K562 (cell line): ENCODE measurements around the gene ROR2. TPM values are rescaled to one million over a fixed set of nuclear protein-coding genes. Genes with fewer than 3 reads are reported as not detected.

ENCODE experiments used
- ATAC-seq: fragments of 200-7000 bp; cut with Tn5 transposase; 3 replicates; pipeline ENCODE4 v1.9.1; 2020; ENCODE audit warnings: moderate library complexity
- BruUV-seq: library from RNA; stranded (reverse); fragments of 400-500 nt; replicated peaks from 2 replicates; lab custom pipeline; 2021; lab: Mats Ljungman, UMichigan
- CTCF ChIA-PET: fragments of 300-600 bp; formaldehyde crosslinking; extraction: SDS; loops from one replicate; lab custom pipeline; 2021; ENCODE audit warnings: low intra/inter-chr PET ratio; lab: Yijun Ruan, JAX
- POLR2A ChIA-PET: fragments of 300-600, 350-650 bp; sonication (Branson Sonifier 250); formaldehyde crosslinking; extraction: SDS; loops from one replicate; lab custom pipeline; 2021; ENCODE audit warnings: antibody characterized with exemption, inconsistent platforms; lab: Yijun Ruan, JAX
- DNase-seq, 4 experiments: peaks; one replicate each; pipeline versions ENCODE4 v3.0.0 to v3.0.0-alpha.2; 2011 to 2018; ENCODE audit warnings: low spot score in 3 of 4, mixed read lengths in 3 of 4; ENCODE audit errors: extremely low read depth in 1 of 4
- FAIRE-seq: peaks from 2 replicates; lab custom pipeline; 2011; peaks lifted over from hg19 to GRCh38; lab: Jason Lieb, UNC
- H2AFZ ChIP-seq: 2 replicates; pipeline ENCODE4 v1.6.0; 2011; ENCODE audit warnings: low read depth, low read length, control low read depth, inconsistent platforms
- H3K27ac ChIP-seq: fragments of 200-600 bp; 3 replicates; pipeline ENCODE4 v1.8.0; 2011; ENCODE audit warnings: low read depth, mild to moderate bottlenecking, control low read depth, inconsistent platforms, low read length, moderate library complexity, mixed read lengths; ENCODE audit errors: extremely low read depth
- H3K27me3 ChIP-seq, 2 experiments: fragments of 300-600 bp in 1 of 2; 2 replicates in 1 of 2; 3 replicates in 1 of 2; pipeline versions ENCODE4 v1.6.0 to v1.8.0; 2011; ENCODE audit warnings: inconsistent platforms in 2 of 2, low read length in 2 of 2, mild to moderate bottlenecking in 1 of 2, mixed read lengths in 1 of 2, moderate library complexity in 1 of 2; ENCODE audit not compliant: control insufficient read depth in 2 of 2, insufficient read depth in 2 of 2
- H3K36me3 ChIP-seq: fragments of 300-600 bp; 3 replicates; pipeline ENCODE4 v1.8.0; 2011; ENCODE audit warnings: mild to moderate bottlenecking, low read length, inconsistent platforms; ENCODE audit not compliant: control insufficient read depth, insufficient read depth
- H3K4me1 ChIP-seq, 2 experiments: fragments of 200-600 bp in 1 of 2; replicated peaks in 1 of 2; 2 replicates in 1 of 2; 3 replicates in 1 of 2; pipeline versions ENCODE4 v1.5.1 to v1.8.0; 2011; ENCODE audit warnings: inconsistent platforms in 2 of 2, low read length in 2 of 2, mild to moderate bottlenecking in 1 of 2, mixed read lengths in 1 of 2, moderate library complexity in 1 of 2; ENCODE audit not compliant: control insufficient read depth in 2 of 2, insufficient read depth in 2 of 2
- H3K4me2 ChIP-seq: 2 replicates; pipeline ENCODE4 v1.6.1; 2011; ENCODE audit warnings: low read length, control low read depth, inconsistent platforms, mixed read lengths; ENCODE audit not compliant: insufficient read depth
- H3K4me3 ChIP-seq: fragments of 200-600 bp; sonication (generic), shearing (Covaris generic); 2 replicates; pipeline ENCODE4 v1.5.1; 2016; ENCODE audit warnings: control low read depth, inconsistent platforms
- H3K79me2 ChIP-seq: fragments of 200-600 bp; 3 replicates; pipeline ENCODE4 v1.8.0; 2011; ENCODE audit warnings: low read length, inconsistent platforms; ENCODE audit not compliant: control insufficient read depth, insufficient read depth
- H3K9ac ChIP-seq, 2 experiments: 2 replicates each; pipeline versions ENCODE4 v1.6.0 to v1.6.1; 2011; ENCODE audit warnings: low read depth in 2 of 2, low read length in 2 of 2, control low read depth in 1 of 2, inconsistent platforms in 1 of 2, mild to moderate bottlenecking in 1 of 2, mixed read lengths in 1 of 2; ENCODE audit not compliant: insufficient read depth in 1 of 2
- H3K9me1 ChIP-seq: one replicate; pipeline ENCODE4 v1.6.0; 2011; ENCODE audit warnings: inconsistent platforms, mild to moderate bottlenecking, low read length, moderate library complexity; ENCODE audit not compliant: control insufficient read depth, insufficient read depth
- H3K9me3 ChIP-seq: replicated peaks from 2 replicates; pipeline ENCODE4 v1.5.1; 2011; ENCODE audit warnings: low read depth, low read length, inconsistent platforms; ENCODE audit not compliant: control insufficient read depth, insufficient read depth
- H4K20me1 ChIP-seq: replicated peaks from 2 replicates; pipeline ENCODE4 v1.6.1; 2011; ENCODE audit warnings: low read length, inconsistent platforms, mixed read lengths; ENCODE audit not compliant: control insufficient read depth, insufficient read depth
- CTBP1 ChIP-seq: fragments of 450-650 bp; IDR thresholded peaks from 2 replicates; pipeline ENCODE4 v1.6.1; 2016; ENCODE audit warnings: borderline replicate concordance
- E2F3 ChIP-seq: fragments of 250-450 bp; sonication (Bioruptor Pico); IDR thresholded peaks from 2 replicates; pipeline ENCODE4 v1.4.0; 2020; ENCODE audit warnings: mild to moderate bottlenecking
- E2F4 ChIP-seq: sonication (generic); formaldehyde crosslinking; IDR thresholded peaks from 2 replicates; pipeline ENCODE4 v1.8.0; 2022; ENCODE audit warnings: mild to moderate bottlenecking, low read depth, missing genetic modification reagents
- HEY1 ChIP-seq: fragments of 250-450 bp; sonication (Bioruptor Pico); IDR thresholded peaks from 2 replicates; pipeline ENCODE4 v1.5.0; 2020; ENCODE audit warnings: mild to moderate bottlenecking, moderate library complexity, borderline replicate concordance
- JUNB ChIP-seq: fragments of 450-650 bp; formaldehyde crosslinking; conservative IDR thresholded peaks from 2 replicates; pipeline ENCODE4 v1.4.0; 2020; ENCODE audit warnings: mild to moderate bottlenecking
- MAFG ChIP-seq: fragments of 450-650 bp; conservative IDR thresholded peaks from 2 replicates; pipeline ENCODE4 v1.6.1; 2016; ENCODE audit warnings: missing genetic modification characterization, missing compliant biosample characterization
- PHF21A ChIP-seq: fragments of 450-650 bp; IDR thresholded peaks from 2 replicates; pipeline ENCODE4 v1.6.1; 2017; ENCODE audit warnings: low read depth, borderline replicate concordance
- PHF8 ChIP-seq: fragments of 200-600 bp; sonication (generic); IDR thresholded peaks from 2 replicates; pipeline ENCODE4 v1.6.1; 2012; ENCODE audit warnings: mixed run types, mild to moderate bottlenecking, inconsistent platforms, low read length, moderate library complexity, borderline replicate concordance
- RB1 ChIP-seq: fragments of 450-650 bp; IDR thresholded peaks from 2 replicates; pipeline ENCODE4 v1.6.1; 2017; ENCODE audit warnings: low read depth, mild to moderate bottlenecking
- RBM15 ChIP-seq: fragments of 200-400 bp; formaldehyde crosslinking; IDR thresholded peaks from 2 replicates; pipeline ENCODE4 v1.6.1; 2018; ENCODE audit warnings: mild to moderate bottlenecking, low read length, moderate library complexity; ENCODE audit not compliant: insufficient read depth
- RFX1 ChIP-seq: fragments of 450-650 bp; IDR thresholded peaks from 2 replicates; pipeline ENCODE4 v1.6.1; 2016; ENCODE audit warnings: mild to moderate bottlenecking, moderate library complexity
- TRIM25 ChIP-seq: fragments of 450-650 bp; IDR thresholded peaks from 2 replicates; pipeline ENCODE4 v1.7.0; 2016; ENCODE audit warnings: borderline replicate concordance
- ZNF165 ChIP-seq: fragments of 250-450 bp; sonication (Bioruptor Pico); IDR thresholded peaks from 2 replicates; pipeline ENCODE4 v1.4.0; 2020; ENCODE audit warnings: borderline replicate concordance
- ZNF449 ChIP-seq: fragments of 250-450 bp; sonication (Bioruptor Pico); IDR thresholded peaks from 2 replicates; pipeline ENCODE4 v1.8.0; 2022; ENCODE audit warnings: moderate library complexity, mild to moderate bottlenecking, inconsistent platforms
- ZNF511 ChIP-seq: sonication (generic); formaldehyde crosslinking; IDR thresholded peaks from 2 replicates; pipeline ENCODE4 v1.8.0; 2022; ENCODE audit warnings: mild to moderate bottlenecking, missing genetic modification reagents
- in situ Hi-C: fragments of 300-500 bp; cut with MboI; formaldehyde crosslinking; loops from 4 replicates; pipeline ENCODE4 v1.15.0; 2018; ENCODE audit warnings: inconsistent platforms, mixed read lengths
- intact Hi-C: fragments of 100-400 bp; cut with micrococcal nuclease; formaldehyde crosslinking; loops from 2 replicates; pipeline ENCODE4 v1.14.2; 2022
- polyA plus RNA-seq, 8 experiments: library from polyadenylated mRNA; depleted of rRNA in 4 of 8; stranded (reverse) in 5 of 8; unstranded in 3 of 8; fragments of >200 nt; fragmentation: Nextera tagmentation in 2 of 8; fragmentation: Illumina TruSeq in 1 of 8; extraction: Ambion mirVana in 2 of 8; extraction: Trizol in 1 of 8; gene quantifications; 2 replicates each; pipeline versions ENCODE4 v1.2.1 to v1.2.3, GENCODE V29; 2011 to 2014; ENCODE audit warnings: inconsistent platforms in 1 of 8, missing spikeins in 1 of 8
- total RNA-seq, 7 experiments: library from RNA; depleted of rRNA in 6 of 7; stranded (reverse); fragments of >200 nt in 6 of 7; fragmentation: Illumina TruSeq in 2 of 7; extraction: Trizol in 2 of 7; gene quantifications; 2 replicates each; pipeline versions ENCODE4 v1.2.1 to v1.2.3, GENCODE V29; 2011 to 2021; ENCODE audit warnings: low replicate concordance in 1 of 7

Gene ROR2
- total and polyA plus RNA-seq, 9 of the 15 experiments (the other 6 are each of a cell fraction or from before 2014, with no cell fraction given) = 5.6 to 33.8 (median 15.3) TPM

GRCh38 chr9:91534374-91534773, 415.7 kb downstream of the ROR2 start:
- ChIA-PET POLR2A (no interaction called here), CTCF (no interaction called here)
- Histone ChIP-seq H2AFZ (no peak overlapping the region), H3K79me2 (no peaks in the 10 kb centered on the region), H3K9me1 (no peaks in the 10 kb centered on the region), H3K27me3 (peaks cover 13 to 34% of the 10 kb centered on the region in 2 experiments; a peak in 3 of 5 replicates), H4K20me1 (no peaks in the 10 kb centered on the region), H3K36me3 (no peaks in the 10 kb centered on the region), H3K4me3 (no peak overlapping the region), H3K9ac (no peak overlapping the region), H3K4me1 (no peaks in the 10 kb centered on the region), H3K9me3 (no peaks in the 10 kb centered on the region), H3K4me2 (no peak overlapping the region), H3K27ac (no peak overlapping the region)
- DNase-seq = no peak
- no peak for ATAC-seq
- intact Hi-C loops (no loop called here), in situ Hi-C loops (no loop called here)
- BruUV-seq = no TSS peak
- TF ChIP-seq HEY1 (CRISPR knock-in tag) (no peak), ZNF165 (CRISPR knock-in tag) (no peak), RFX1 (no peak), PHF21A (no peak), ZNF511 (no peak), JUNB (CRISPR knock-in tag) (no peak), RBM15 (no peak), CTBP1 (no peak), RB1 (no peak), ZNF449 (CRISPR knock-in tag) (no peak), PHF8 (no peak), E2F4 (CRISPR knock-in tag) (no peak), TRIM25 (no peak), E2F3 (CRISPR knock-in tag) (no peak), MAFG (tag) (no peak)
- no peak for FAIRE-seq
